Endothelial cell of umbilical vein (primary cell): ENCODE data around the gene BATF. TPM values are rescaled to one million over a fixed set of nuclear protein-coding genes. Genes with fewer than 3 reads are reported as not detected.

Experiments
- BruUV-seq: library from RNA; stranded (reverse); fragments of 400-500 nt; replicated peaks from 2 replicates; lab custom pipeline; 2021; lab: Mats Ljungman, UMichigan
- CTCF ChIA-PET: fragments of 300-600, 350-600 bp; sonication (Branson Sonifier 250); formaldehyde crosslinking; loops from one replicate; lab custom pipeline; 2021; ENCODE audit warnings: antibody characterized with exemption, inconsistent platforms; lab: Charles Lee
- POLR2A ChIA-PET: fragments of 300-600, 350-600 bp; sonication (Branson Sonifier 250); formaldehyde crosslinking; loops from one replicate; lab custom pipeline; 2021; ENCODE audit warnings: antibody characterized with exemption, inconsistent platforms; lab: Charles Lee
- DNase-seq: peaks from one replicate; pipeline ENCODE4 v3.0.0-alpha.2; 2011; ENCODE audit warnings: low read depth, low spot score
- FAIRE-seq: peaks from 2 replicates; lab custom pipeline; 2011; peaks lifted over from hg19 to GRCh38; lab: Jason Lieb, UNC
- H2AFZ ChIP-seq: 2 replicates; pipeline ENCODE4 v1.6.0; 2012; ENCODE audit warnings: low read depth, low read length, control low read depth, inconsistent platforms
- H3K27ac ChIP-seq: 2 replicates; pipeline ENCODE4 v1.5.1; 2011; ENCODE audit warnings: low read depth, mild to moderate bottlenecking, control low read depth, low read length, moderate library complexity; ENCODE audit not compliant: insufficient read depth
- H3K27me3 ChIP-seq, 2 experiments: 2 replicates each; pipeline versions ENCODE4 v1.6.0 to v1.6.1; 2011; ENCODE audit warnings: low read length in 2 of 2, mixed read lengths in 1 of 2; ENCODE audit not compliant: control insufficient read depth in 2 of 2, insufficient read depth in 2 of 2
- H3K36me3 ChIP-seq, 2 experiments: 2 replicates in 1 of 2; 3 replicates in 1 of 2; pipeline ENCODE4 v1.5.1; 2011; ENCODE audit warnings: low read length in 2 of 2, mild to moderate bottlenecking in 1 of 2, moderate library complexity in 1 of 2; ENCODE audit not compliant: control insufficient read depth in 2 of 2, insufficient read depth in 2 of 2; ENCODE audit errors: extremely low read depth in 1 of 2
- H3K4me1 ChIP-seq: 3 replicates; pipeline ENCODE4 v1.5.1; 2011; ENCODE audit warnings: mild to moderate bottlenecking, low read length; ENCODE audit not compliant: control insufficient read depth, insufficient read depth; ENCODE audit errors: extremely low read depth
- H3K4me2 ChIP-seq: 2 replicates; pipeline ENCODE4 v1.6.1; 2011; ENCODE audit warnings: low read length, control low read depth, mixed read lengths; ENCODE audit not compliant: insufficient read depth
- H3K4me3 ChIP-seq, 3 experiments: fragments of 200-600 bp in 1 of 3; sonication (generic), shearing (Covaris generic) in 1 of 3; replicated peaks in 1 of 3; 2 replicates each; pipeline ENCODE4 v1.5.1; 2011 to 2016; ENCODE audit warnings: control low read depth in 3 of 3, low read length in 3 of 3, mild to moderate bottlenecking in 2 of 3, inconsistent platforms in 1 of 3, low read depth in 1 of 3, moderate library complexity in 1 of 3; ENCODE audit not compliant: insufficient read depth in 1 of 3
- H3K79me2 ChIP-seq: 2 replicates; pipeline ENCODE4 v1.6.0; 2012; ENCODE audit warnings: low read length, inconsistent platforms; ENCODE audit not compliant: control insufficient read depth, insufficient read depth
- H3K9ac ChIP-seq: replicated peaks from 2 replicates; pipeline ENCODE3; 2011; ENCODE audit warnings: low read length, control low read depth; ENCODE audit not compliant: insufficient read depth; ENCODE audit errors: extremely low read depth
- H3K9me1 ChIP-seq: replicated peaks from 3 replicates; pipeline ENCODE4 v1.6.0; 2011; ENCODE audit warnings: mild to moderate bottlenecking, low read length; ENCODE audit not compliant: control insufficient read depth, insufficient read depth; ENCODE audit errors: extremely low read depth
- H3K9me3 ChIP-seq: replicated peaks from 2 replicates; pipeline ENCODE4 v1.5.1; 2012; ENCODE audit warnings: low read length, inconsistent platforms; ENCODE audit not compliant: control insufficient read depth, insufficient read depth
- H4K20me1 ChIP-seq: replicated peaks from 2 replicates; pipeline ENCODE3; 2011; ENCODE audit warnings: mild to moderate bottlenecking, low read length; ENCODE audit not compliant: control insufficient read depth, insufficient read depth; ENCODE audit errors: extremely low read depth
- CTCF ChIP-seq, 2 donors: IDR thresholded peaks; 1 replicate in 1 of 2; 2 replicates in 1 of 2; pipeline ENCODE4 v1.5.1; 2011; ENCODE audit warnings: low read length in 2 of 2, mild to moderate bottlenecking in 2 of 2, moderate library complexity in 2 of 2, control low read depth in 1 of 2, inconsistent platforms in 1 of 2, low read depth in 1 of 2; ENCODE audit not compliant: insufficient read depth in 1 of 2; ENCODE audit errors: extremely low read depth in 1 of 2
- EZH2 ChIP-seq: IDR thresholded peaks from 2 replicates; pipeline ENCODE4 v1.6.1; 2012; ENCODE audit warnings: borderline replicate concordance, low read depth, mild to moderate bottlenecking, moderate library complexity, low read length, inconsistent platforms; ENCODE audit not compliant: severe bottlenecking
- FOS ChIP-seq: IDR thresholded peaks from 2 replicates; pipeline ENCODE4 v1.6.1; 2011; ENCODE audit warnings: mild to moderate bottlenecking, low read length, moderate library complexity, borderline replicate concordance; ENCODE audit not compliant: insufficient read depth
- GATA2 ChIP-seq: IDR thresholded peaks from 2 replicates; pipeline ENCODE4 v1.7.0; 2011; ENCODE audit warnings: low read depth, mild to moderate bottlenecking, moderate library complexity, mixed read lengths, low read length; ENCODE audit not compliant: insufficient read length, insufficient read depth
- JUN ChIP-seq: IDR thresholded peaks from 2 replicates; pipeline ENCODE4 v1.6.1; 2011; ENCODE audit warnings: borderline replicate concordance, low read depth; ENCODE audit not compliant: insufficient read length, insufficient read depth
- MAX ChIP-seq: IDR thresholded peaks from 2 replicates; pipeline ENCODE4 v1.6.1; 2011; ENCODE audit not compliant: insufficient read depth, insufficient read length
- MYC ChIP-seq: IDR thresholded peaks from one replicate; pipeline ENCODE4 v1.6.1; 2011; ENCODE audit warnings: mild to moderate bottlenecking, low read depth, low read length
- POLR2A ChIP-seq: IDR thresholded peaks from 2 replicates; pipeline ENCODE4 v1.6.1; 2012; ENCODE audit warnings: low read depth, mild to moderate bottlenecking, control low read depth, low read length
- POLR2AphosphoS5 ChIP-seq: IDR thresholded peaks from 2 replicates; pipeline ENCODE4 v1.6.1; 2012; ENCODE audit warnings: low read depth, mild to moderate bottlenecking, control low read depth, low read length, moderate library complexity; ENCODE audit not compliant: insufficient read depth
- dilution Hi-C: fragments of 300-500 bp; cut with MboI; formaldehyde crosslinking; loops from one replicate; pipeline ENCODE4 v1.15.0; 2019; ENCODE audit warnings: low sequenced_read_pairs; ENCODE audit not compliant: extremely low pct_ligation_motif_present
- intact Hi-C: fragments of 100-400 bp; cut with micrococcal nuclease; formaldehyde crosslinking; loops from one replicate; pipeline ENCODE4 v1.10.0; 2022
- polyA plus RNA-seq, 4 experiments: library from polyadenylated mRNA; depleted of rRNA in 3 of 4; stranded (reverse) in 3 of 4; unstranded in 1 of 4; fragments of >200 nt; gene quantifications; 2 replicates each; pipeline versions ENCODE4 v1.2.1 to v1.2.3, GENCODE V29; 2011 to 2012; ENCODE audit warnings: missing spikeins in 1 of 4
- total RNA-seq: library from RNA; stranded (reverse); gene quantifications from 2 replicates; pipeline ENCODE4 v1.2.3, GENCODE V29; 2021

BATF gene
- total and polyA plus RNA-seq, 2 donors (not counting 3 experiments of a cell fraction or from before 2014, with no cell fraction given), result not detected

- Histone ChIP-seq H3K9me1 (no peaks in the 10 kb centered on the region), H3K27ac (no peak overlapping the region), H3K79me2 (no peaks in the 10 kb centered on the region), H3K36me3 (no peaks in the 10 kb centered on the region), H3K9ac (no peak overlapping the region), H4K20me1 (no peaks in the 10 kb centered on the region), H3K27me3 (no peaks in the 10 kb centered on the region), H2AFZ (no peak overlapping the region), H3K9me3 (no peaks in the 10 kb centered on the region), H3K4me2 (no peak overlapping the region), H3K4me3 (no peak overlapping the region), H3K4me1 (no peaks in the 10 kb centered on the region)
- FAIRE-seq (no peak), DNase-seq (no peak)
- intact Hi-C loops, result no loop called here
- ChIA-PET CTCF (interaction anchor here (1.7 kb wide), 1 partner anchor 50 kb away, joined by 6 read pairs; no protein-coding TSS in a partner anchor), POLR2A (no interaction called here)
- no TSS peak for BruUV-seq
- dilution Hi-C loops, result no loop called here
- TF ChIP-seq POLR2AphosphoS5, result no peak
- no peak for TF ChIP-seq FOS
- no peak for TF ChIP-seq MAX
- TF ChIP-seq MYC, result no peak
- no peak for TF ChIP-seq GATA2
- TF ChIP-seq POLR2A, result no peak
- no peak for TF ChIP-seq EZH2
- TF ChIP-seq CTCF (IDR thresholded peaks at IDR 0.05; ENCODE audit: extremely low read depth in 1 of 2, insufficient read depth in 1 of 2, low read depth in 1 of 2, low read length in 2 of 2), result no peak
- TF ChIP-seq JUN, result no peak
Measured at GRCh38 chr14:75511201-75511600, 11.1 kb upstream of the BATF start.
